GM12878 (cell line): ENCODE results near the gene GORASP1. TPM values are rescaled to one million over a fixed set of nuclear protein-coding genes. Genes with fewer than 3 reads are reported as not detected.

Source experiments
- ATAC-seq: fragments of 200-7000 bp; cut with Tn5 transposase; 3 replicates; pipeline ENCODE4 v1.9.1; 2020; ENCODE audit warnings: mild to moderate bottlenecking, moderate library complexity
- BruUV-seq: library from RNA; stranded (reverse); fragments of 400-500 nt; replicated peaks from 2 replicates; lab custom pipeline; 2021; lab: Mats Ljungman, UMichigan
- CTCF ChIA-PET: fragments of 300-600 bp; sonication (Branson Sonifier 250); formaldehyde crosslinking; extraction: SDS; loops from one replicate; lab custom pipeline; 2021; ENCODE audit warnings: inconsistent platforms; lab: Yijun Ruan, JAX
- POLR2A ChIA-PET: fragments of 350-600 bp; formaldehyde crosslinking; extraction: SDS; loops from one replicate; lab custom pipeline; 2021; ENCODE audit warnings: inconsistent platforms; lab: Charles Lee
- RAD21 ChIA-PET: fragments of 300-600 bp; sonication (Branson Sonifier 250); formaldehyde crosslinking; loops from one replicate; lab custom pipeline; 2023; ENCODE audit warnings: antibody characterized with exemption; ENCODE audit not compliant: unreplicated experiment; lab: Charles Lee
- SMC1A ChIA-PET: fragments of 300-600 bp; sonication (Branson Sonifier 250); formaldehyde crosslinking; loops from one replicate; lab custom pipeline; 2023; ENCODE audit not compliant: unreplicated experiment, uncharacterized antibody; lab: Charles Lee
- DNase-seq: peaks from one replicate; pipeline ENCODE4 v3.0.0-alpha.2; 2011; ENCODE audit warnings: low read depth, low spot score
- FAIRE-seq: peaks from 3 replicates; lab custom pipeline; 2011; peaks lifted over from hg19 to GRCh38; lab: Jason Lieb, UNC
- H2AFZ ChIP-seq: 2 replicates; pipeline ENCODE4 v1.6.0; 2011; ENCODE audit warnings: low read depth, low read length, control low read depth; ENCODE audit not compliant: control insufficient read depth
- H3K27ac ChIP-seq: 2 replicates; pipeline ENCODE4 v1.5.1; 2011; ENCODE audit warnings: control low read depth; ENCODE audit not compliant: control insufficient read depth, insufficient read depth
- H3K27me3 ChIP-seq, 2 experiments: replicated peaks in 1 of 2; 2 replicates each; pipeline versions ENCODE4 v1.6.0 to v1.6.1; 2011; ENCODE audit warnings: low read length in 1 of 2; ENCODE audit not compliant: control insufficient read depth in 2 of 2, insufficient read depth in 2 of 2
- H3K36me3 ChIP-seq, 2 experiments: 2 replicates each; pipeline ENCODE4 v1.5.1; 2011; ENCODE audit warnings: low read length in 1 of 2; ENCODE audit not compliant: control insufficient read depth in 2 of 2, insufficient read depth in 2 of 2
- H3K4me1 ChIP-seq: 2 replicates; pipeline ENCODE4 v1.6.1; 2011; ENCODE audit warnings: mild to moderate bottlenecking, low read length, moderate library complexity, mixed read lengths; ENCODE audit not compliant: control insufficient read depth, insufficient read depth
- H3K4me2 ChIP-seq: 2 replicates; pipeline ENCODE4 v1.6.0; 2011; ENCODE audit warnings: control low read depth; ENCODE audit not compliant: control insufficient read depth, insufficient read depth
- H3K4me3 ChIP-seq: fragments of 200-600 bp; sonication (generic); 2 replicates; pipeline ENCODE4 v1.5.1; 2016
- H3K79me2 ChIP-seq: 2 replicates; pipeline ENCODE4 v1.6.0; 2011; ENCODE audit warnings: low read length; ENCODE audit not compliant: control insufficient read depth, insufficient read depth
- H3K9ac ChIP-seq: 2 replicates; pipeline ENCODE4 v1.8.0; 2011; ENCODE audit warnings: low read length, control low read depth, mixed read lengths; ENCODE audit not compliant: control insufficient read depth, insufficient read depth
- H3K9me3 ChIP-seq: replicated peaks from 3 replicates; pipeline ENCODE4 v1.5.1; 2011; ENCODE audit warnings: mild to moderate bottlenecking, low read length; ENCODE audit not compliant: control insufficient read depth, insufficient read depth
- H4K20me1 ChIP-seq: 2 replicates; pipeline ENCODE4 v1.6.0; 2011; ENCODE audit not compliant: control insufficient read depth, insufficient read depth
- BHLHE40 ChIP-seq, 2 experiments: fragments of 450-650 bp in 1 of 2; IDR thresholded peaks; 2 replicates each; pipeline ENCODE4 v1.6.1; 2011 to 2017; ENCODE audit warnings: low read depth in 2 of 2, borderline replicate concordance in 1 of 2, improper control_type of control experiment in 1 of 2, low read length in 1 of 2, mild to moderate bottlenecking in 1 of 2
- CEBPB ChIP-seq, 2 experiments: fragments of 150-350 bp in 1 of 2; IDR thresholded peaks; 2 replicates each; pipeline ENCODE4 v1.6.1; 2012 to 2014; ENCODE audit warnings: low read depth in 2 of 2, low read length in 2 of 2, borderline replicate concordance in 1 of 2, inconsistent platforms in 1 of 2
- EED ChIP-seq: sonication (generic); IDR thresholded peaks from 2 replicates; pipeline ENCODE4 v1.6.1; 2016; ENCODE audit warnings: antibody characterized with exemption, low read depth
- ESRRA ChIP-seq: IDR thresholded peaks from 2 replicates; pipeline ENCODE4 v1.6.1; 2012; ENCODE audit warnings: mild to moderate bottlenecking, low read length, improper control_type of control experiment
- IKZF2 ChIP-seq, 2 experiments: fragments of 450-650 bp; IDR thresholded peaks; 2 replicates each; pipeline ENCODE4 v1.6.1; 2017; ENCODE audit warnings: mild to moderate bottlenecking in 2 of 2, moderate library complexity in 2 of 2
- KDM1A ChIP-seq: fragments of 200-600 bp; sonication (generic); IDR thresholded peaks from 2 replicates; pipeline ENCODE4 v1.6.1; 2016; ENCODE audit warnings: borderline replicate concordance
- MEF2B ChIP-seq: fragments of 450-650 bp; IDR thresholded peaks from 2 replicates; pipeline ENCODE4 v1.6.1; 2018; ENCODE audit warnings: mild to moderate bottlenecking, moderate library complexity; ENCODE audit not compliant: partially characterized antibody, poor library complexity, severe bottlenecking
- NFIC ChIP-seq: IDR thresholded peaks from 2 replicates; pipeline ENCODE4 v1.6.1; 2012; ENCODE audit warnings: low read depth, mild to moderate bottlenecking, inconsistent platforms, low read length, moderate library complexity
- NR2C1 ChIP-seq: fragments of 450-650 bp; IDR thresholded peaks from 2 replicates; pipeline ENCODE4 v1.6.1; 2017; ENCODE audit warnings: antibody characterized with exemption, mild to moderate bottlenecking, moderate library complexity
- NR2F1 ChIP-seq: fragments of 450-650 bp; conservative IDR thresholded peaks from 2 replicates; pipeline ENCODE4 v1.6.1; 2017; ENCODE audit warnings: mild to moderate bottlenecking
- STAT1 ChIP-seq: fragments of 450-650 bp; conservative IDR thresholded peaks from 2 replicates; pipeline ENCODE4 v1.6.1; 2014; ENCODE audit warnings: antibody characterized with exemption, mild to moderate bottlenecking
- SUPT20H ChIP-seq: IDR thresholded peaks from 2 replicates; pipeline ENCODE4 v1.6.1; 2011; ENCODE audit warnings: low read depth, mild to moderate bottlenecking, low read length, moderate library complexity, borderline replicate concordance; ENCODE audit not compliant: control insufficient read depth
- ZBED1 ChIP-seq: IDR thresholded peaks from 2 replicates; pipeline ENCODE4 v1.6.1; 2016; ENCODE audit warnings: borderline replicate concordance
- ZNF384 ChIP-seq: IDR thresholded peaks from 2 replicates; pipeline ENCODE4 v1.6.1; 2012; ENCODE audit warnings: low read depth, mild to moderate bottlenecking, low read length, improper control_type of control experiment, borderline replicate concordance
- WGBS: methylation state at CpG from one replicate; pipeline ENCODE4 v1.1.6; 2016; ENCODE audit warnings: low lambda C conversion rate; ENCODE audit not compliant: insufficient replicate concordance, insufficient coverage; ENCODE audit errors: missing lambda C conversion rate; 5-methylcytosine and 5-hydroxymethylcytosine counted together
- in situ Hi-C: fragments of 300-500 bp; cut with MboI; formaldehyde crosslinking; loops from 9 replicates; pipeline ENCODE4 v1.14.3; 2018; ENCODE audit warnings: mixed read lengths
- intact Hi-C: fragments of 100-400 bp; cut with micrococcal nuclease; formaldehyde crosslinking; loops from one replicate; pipeline ENCODE4 v1.14.2; 2022; ENCODE audit not compliant: unreplicated experiment
- polyA plus RNA-seq, 11 experiments: library from polyadenylated mRNA; depleted of rRNA in 4 of 11; unstranded in 6 of 11; stranded (reverse) in 5 of 11; fragments of >200 nt; fragmentation: Nextera tagmentation in 4 of 11; fragmentation: Illumina TruSeq in 1 of 11; extraction: Ambion mirVana in 4 of 11; extraction: Trizol in 1 of 11; gene quantifications; 1 replicate in 1 of 11; 2 replicates in 10 of 11; pipeline versions ENCODE4 v1.2.1 to v1.2.3, GENCODE V29; 2011 to 2016; ENCODE audit warnings: inconsistent platforms in 2 of 11, missing spikeins in 2 of 11, low read depth in 1 of 11
- total RNA-seq, 4 experiments: library from RNA; depleted of rRNA in 3 of 4; stranded (reverse); fragments of >200 nt in 3 of 4; fragmentation: Illumina TruSeq in 1 of 4; extraction: Trizol in 1 of 4; gene quantifications; 2 replicates each; pipeline versions ENCODE4 v1.2.1 to v1.2.3, GENCODE V29; 2013 to 2021
- TF ChIP-seq, protein P1 (sequence below): fragments of 450-650 bp; IDR thresholded peaks from 2 replicates; pipeline ENCODE4 v1.6.1; 2017; ENCODE audit warnings: mild to moderate bottlenecking
- TF ChIP-seq, protein P2 (sequence below): fragments of 450-650 bp; IDR thresholded peaks from 2 replicates; pipeline ENCODE4 v1.6.1; 2018; ENCODE audit warnings: borderline replicate concordance, mild to moderate bottlenecking; ENCODE audit not compliant: partially characterized antibody

The GORASP1 gene
- total and polyA plus RNA-seq, 10 of the 15 experiments (the other 5 are each of a cell fraction or from before 2014, with no cell fraction given): 3.6 to 32.7 (median 23.2) TPM

DNA sequence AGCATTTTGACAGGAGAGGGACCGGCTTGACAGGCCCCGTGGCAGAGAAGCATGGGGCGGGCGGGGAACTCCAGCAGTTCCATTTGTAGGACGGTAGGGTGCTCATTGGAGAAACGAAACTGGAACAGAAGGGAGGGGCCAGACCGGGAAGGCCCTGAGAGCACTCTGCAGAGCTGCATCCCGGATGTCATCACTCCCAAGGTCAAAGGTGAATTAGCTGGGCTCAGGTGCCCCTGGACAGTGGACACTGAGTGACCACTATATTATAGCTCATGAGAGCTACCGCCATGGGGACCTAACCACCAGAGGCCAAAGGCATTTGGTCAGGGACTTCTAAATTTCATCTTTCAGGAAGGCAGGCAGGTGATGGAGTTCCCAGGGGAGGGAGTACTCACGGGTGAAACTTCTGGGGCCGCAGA, 38.7 kb upstream of the GORASP1 start (continued):
- TF ChIP-seq, protein P1, sequence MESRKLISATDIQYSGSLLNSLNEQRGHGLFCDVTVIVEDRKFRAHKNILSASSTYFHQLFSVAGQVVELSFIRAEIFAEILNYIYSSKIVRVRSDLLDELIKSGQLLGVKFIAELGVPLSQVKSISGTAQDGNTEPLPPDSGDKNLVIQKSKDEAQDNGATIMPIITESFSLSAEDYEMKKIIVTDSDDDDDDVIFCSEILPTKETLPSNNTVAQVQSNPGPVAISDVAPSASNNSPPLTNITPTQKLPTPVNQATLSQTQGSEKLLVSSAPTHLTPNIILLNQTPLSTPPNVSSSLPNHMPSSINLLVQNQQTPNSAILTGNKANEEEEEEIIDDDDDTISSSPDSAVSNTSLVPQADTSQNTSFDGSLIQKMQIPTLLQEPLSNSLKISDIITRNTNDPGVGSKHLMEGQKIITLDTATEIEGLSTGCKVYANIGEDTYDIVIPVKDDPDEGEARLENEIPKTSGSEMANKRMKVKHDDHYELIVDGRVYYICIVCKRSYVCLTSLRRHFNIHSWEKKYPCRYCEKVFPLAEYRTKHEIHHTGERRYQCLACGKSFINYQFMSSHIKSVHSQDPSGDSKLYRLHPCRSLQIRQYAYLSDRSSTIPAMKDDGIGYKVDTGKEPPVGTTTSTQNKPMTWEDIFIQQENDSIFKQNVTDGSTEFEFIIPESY: no peak
- TF ChIP-seq NR2F1: peak; percentile 81
- TF ChIP-seq STAT1: no peak
- TF ChIP-seq NR2C1: peak; percentile 82
- TF ChIP-seq KDM1A: no peak
- no peak for TF ChIP-seq ZBED1
- TF ChIP-seq NFIC: no peak
- peak; percentile 40 for TF ChIP-seq MEF2B
- peak; percentile 54 for TF ChIP-seq EED
- TF ChIP-seq IKZF2 (IDR thresholded peaks at IDR 0.05): peak in 1 of 2 experiments; percentile 31; a peak in 2 of 4 replicates

- POLR2A ChIA-PET: interaction anchor here (1.1 kb wide), 1 partner anchor 11 kb away, joined by 3 read pairs; no protein-coding TSS in a partner anchor
- no peaks in the 10 kb centered on the region; the same call in 1 of the 2 replicates for H4K20me1 ChIP-seq
- no peak overlapping the region for H3K4me2 ChIP-seq
- H3K4me1 ChIP-seq: peaks cover 37% of the 10 kb centered on the region
- RAD21 ChIA-PET: interaction anchor here (1.3 to 3.2 kb wide), 3 partner anchors 10 to 143 kb away, joined by 8 to 14 read pairs (median 14); partner anchors contain the start of gene TTC21A
- WGBS: 93% methylated on average over 23 of the region's 23 CpGs
- no peaks in the 10 kb centered on the region for H3K27me3 ChIP-seq
- FAIRE-seq: no peak
- ATAC-seq: no peak
- H3K9ac ChIP-seq: no peak overlapping the region
- H3K27ac ChIP-seq: no peak overlapping the region
- CTCF ChIA-PET: interaction anchor here (1.1 to 1.9 kb wide), 3 partner anchors 9 to 142 kb away, joined by 3 to 5 read pairs (median 4); no protein-coding TSS in a partner anchor
- H3K36me3 ChIP-seq: peaks cover 15 to 30% of the 10 kb centered on the region in 2 experiments
- DNase-seq: no peak
- SMC1A ChIA-PET: interaction anchor here (1.1 to 2.3 kb wide), 4 partner anchors 17 to 143 kb away, joined by 3 to 8 read pairs (median 5); no protein-coding TSS in a partner anchor
- peaks cover 54% of the 10 kb centered on the region for H3K79me2 ChIP-seq
- no peak overlapping the region for H3K4me3 ChIP-seq
- H2AFZ ChIP-seq: no peak overlapping the region
- no TSS peak for BruUV-seq
- H3K9me3 ChIP-seq: no peaks in the 10 kb centered on the region
- intact Hi-C loops: no loop called here
- in situ Hi-C loops: no loop called here
- TF ChIP-seq, protein P2, sequence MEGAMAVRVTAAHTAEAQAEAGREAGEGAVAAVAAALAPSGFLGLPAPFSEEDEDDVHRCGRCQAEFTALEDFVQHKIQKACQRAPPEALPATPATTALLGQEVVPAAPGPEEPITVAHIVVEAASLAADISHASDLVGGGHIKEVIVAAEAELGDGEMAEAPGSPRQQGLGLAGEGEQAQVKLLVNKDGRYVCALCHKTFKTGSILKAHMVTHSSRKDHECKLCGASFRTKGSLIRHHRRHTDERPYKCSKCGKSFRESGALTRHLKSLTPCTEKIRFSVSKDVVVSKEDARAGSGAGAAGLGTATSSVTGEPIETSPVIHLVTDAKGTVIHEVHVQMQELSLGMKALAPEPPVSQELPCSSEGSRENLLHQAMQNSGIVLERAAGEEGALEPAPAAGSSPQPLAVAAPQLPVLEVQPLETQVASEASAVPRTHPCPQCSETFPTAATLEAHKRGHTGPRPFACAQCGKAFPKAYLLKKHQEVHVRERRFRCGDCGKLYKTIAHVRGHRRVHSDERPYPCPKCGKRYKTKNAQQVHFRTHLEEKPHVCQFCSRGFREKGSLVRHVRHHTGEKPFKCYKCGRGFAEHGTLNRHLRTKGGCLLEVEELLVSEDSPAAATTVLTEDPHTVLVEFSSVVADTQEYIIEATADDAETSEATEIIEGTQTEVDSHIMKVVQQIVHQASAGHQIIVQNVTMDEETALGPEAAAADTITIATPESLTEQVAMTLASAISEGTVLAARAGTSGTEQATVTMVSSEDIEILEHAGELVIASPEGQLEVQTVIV: no peak
- no peak for TF ChIP-seq CEBPB (IDR thresholded peaks at IDR 0.05; ENCODE audit: borderline replicate concordance in 1 of 2, low read depth in 2 of 2, low read length in 2 of 2)
- no peak for TF ChIP-seq ZNF384
- TF ChIP-seq NR2C1: no peak
- TF ChIP-seq SUPT20H: no peak
- TF ChIP-seq BHLHE40 (IDR thresholded peaks at IDR 0.05; ENCODE audit: borderline replicate concordance in 1 of 2, low read depth in 2 of 2, low read length in 1 of 2): no peak
- no peak for TF ChIP-seq ESRRA
These were observed 37.4 kb upstream of the GORASP1 start for GRCh38 chr3:39144748-39145380.
